NCI-H69 (cell line): ENCODE measurements around the gene CT47C1.
"Not testable (repeated sequence)": the region's sequence is repeated elsewhere in the genome, so short reads cannot be mapped to it uniquely, and the experiment has no call there.

ENCODE experiments used
- DNase-seq: peaks from one replicate; lab custom pipeline; 2025; lab: John Stamatoyannopoulos, UW

Gene CT47C1

GRCh38 chrX:119072744-119073143 is at the start of gene CT47C1:
Gene CT47C1, plus strand, starts transcription at chrX:119072993. Its CDS starts 233 bp downstream, at chrX:119073226.
- no peak for DNase-seq

GRCh38 chrX:119025900-119026299 is 46.9 kb upstream of the CT47C1 start:
- no peak for DNase-seq

- not testable (repeated sequence) for DNase-seq
Observed at GRCh38 chrX:119026344-119026743, 46.4 kb upstream of the CT47C1 start.

- DNase-seq, result not testable (repeated sequence)
Observed at GRCh38 chrX:119027960-119028732, 44.6 kb upstream of the CT47C1 start.

GRCh38 chrX:119028733-119029330 is 44.0 kb upstream of the CT47C1 start:
- no peak for DNase-seq

GRCh38 chrX:119029656-119030055 is 43.1 kb upstream of the CT47C1 start:
- DNase-seq, result not testable (repeated sequence)

GRCh38 chrX:119030990-119031389 is 41.8 kb upstream of the CT47C1 start:
- no peak for DNase-seq

GRCh38 chrX:119036107-119037029 is 36.4 kb upstream of the CT47C1 start:
- no peak for DNase-seq

GRCh38 chrX:119040432-119040831 is 32.4 kb upstream of the CT47C1 start:
- no peak for DNase-seq

GRCh38 chrX:119041175-119041574 is 31.6 kb upstream of the CT47C1 start:
- DNase-seq, result peak; percentile 4

- DNase-seq, result no peak
Observed at GRCh38 chrX:119042040-119042439, 30.8 kb upstream of the CT47C1 start.

GRCh38 chrX:119042996-119043395 is 29.8 kb upstream of the CT47C1 start:
- no peak for DNase-seq

GRCh38 chrX:119045884-119046283 is 26.9 kb upstream of the CT47C1 start:
- no peak for DNase-seq

GRCh38 chrX:119055687-119056086 is 17.1 kb upstream of the CT47C1 start:
- no peak for DNase-seq

GRCh38 chrX:119062750-119063374 is 9.9 kb upstream of the CT47C1 start:
- peak; percentile 31 for DNase-seq

GRCh38 chrX:119063428-119063827 is 9.4 kb upstream of the CT47C1 start:
- DNase-seq, result no peak

GRCh38 chrX:119067023-119067739 is 5.6 kb upstream of the CT47C1 start:
- peak; percentile 55 for DNase-seq

GRCh38 chrX:119069128-119069527 is 3.7 kb upstream of the CT47C1 start:
- DNase-seq, result no peak

GRCh38 chrX:119069762-119070161 is 3.0 kb upstream of the CT47C1 start:
- no peak for DNase-seq

- no peak for DNase-seq
Observed at GRCh38 chrX:119071381-119071780, 1.4 kb upstream of the CT47C1 start.

GRCh38 chrX:119073200-119073905 is 560 bp downstream of the CT47C1 start:
- no peak for DNase-seq
